Spleen (tissue), 7 donors: ENCODE measurements around the gene PROX1.

Experiments used
- CTCF ChIP-seq, 11 experiments: fragments of 200-600 bp in 7 of 11; fragments of 450-650 bp in 4 of 11; sonication (generic) in 4 of 11; IDR thresholded peaks in 8 of 11; conservative IDR thresholded peaks in 3 of 11; 1 replicate in 7 of 11; 2 replicates in 4 of 11; pipeline versions ENCODE4 v1.4.0 to v1.8.0; 2016 to 2021; ENCODE audit warnings: antibody characterized with exemption in 11 of 11, inconsistent platforms in 4 of 11, mild to moderate bottlenecking in 1 of 11
- POLR2A ChIP-seq, 3 donors: fragments of 450-650 bp; IDR thresholded peaks; one replicate each; pipeline ENCODE4 v1.5.1; 2017; ENCODE audit warnings: antibody characterized with exemption in 3 of 3, mild to moderate bottlenecking in 1 of 3
- donor health status: DM: no; HTN: no; CAD: no; lungs with moderate emphysema.
- donor health status: DM: no; HTN: no; CAD: no.
- donor health status: DM: no; HTN: no; CAD: no.

GRCh38 chr1:214021321-214021720 is 33.5 kb downstream of the PROX1 start:
- TF ChIP-seq CTCF (IDR thresholded peaks at IDR 0.05 in 8 of 11, conservative IDR thresholded peaks at IDR 0.05 in 3 of 11) (no peak), POLR2A (IDR thresholded peaks at IDR 0.05) (no peak)
